ENCODE data around the gene MYH6.

The MYH6 gene

DNA sequence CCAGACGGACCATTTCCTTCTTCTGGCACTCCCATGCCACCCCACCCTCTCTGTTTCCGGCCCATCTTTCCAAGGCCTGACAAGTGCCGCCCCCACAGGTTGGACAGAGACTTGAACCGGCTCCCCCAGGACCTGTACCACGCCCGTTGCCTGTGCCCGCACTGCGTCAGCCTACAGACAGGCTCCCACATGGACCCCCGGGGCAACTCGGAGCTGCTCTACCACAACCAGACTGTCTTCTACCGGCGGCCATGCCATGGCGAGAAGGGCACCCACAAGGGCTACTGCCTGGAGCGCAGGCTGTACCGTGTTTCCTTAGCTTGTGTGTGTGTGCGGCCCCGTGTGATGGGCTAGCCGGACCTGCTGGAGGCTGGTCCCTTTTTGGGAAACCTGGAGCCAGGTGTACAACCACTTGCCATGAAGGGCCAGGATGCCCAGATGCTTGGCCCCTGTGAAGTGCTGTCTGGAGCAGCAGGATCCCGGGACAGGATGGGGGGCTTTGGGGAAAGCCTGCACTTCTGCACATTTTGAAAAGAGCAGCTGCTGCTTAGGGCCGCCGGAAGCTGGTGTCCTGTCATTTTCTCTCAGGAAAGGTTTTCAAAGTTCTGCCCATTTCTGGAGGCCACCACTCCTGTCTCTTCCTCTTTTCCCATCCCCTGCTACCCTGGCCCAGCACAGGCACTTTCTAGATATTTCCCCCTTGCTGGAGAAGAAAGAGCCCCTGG, 32.4 kb downstream of the MYH6 start:
- no peak for DNase-seq

DNA sequence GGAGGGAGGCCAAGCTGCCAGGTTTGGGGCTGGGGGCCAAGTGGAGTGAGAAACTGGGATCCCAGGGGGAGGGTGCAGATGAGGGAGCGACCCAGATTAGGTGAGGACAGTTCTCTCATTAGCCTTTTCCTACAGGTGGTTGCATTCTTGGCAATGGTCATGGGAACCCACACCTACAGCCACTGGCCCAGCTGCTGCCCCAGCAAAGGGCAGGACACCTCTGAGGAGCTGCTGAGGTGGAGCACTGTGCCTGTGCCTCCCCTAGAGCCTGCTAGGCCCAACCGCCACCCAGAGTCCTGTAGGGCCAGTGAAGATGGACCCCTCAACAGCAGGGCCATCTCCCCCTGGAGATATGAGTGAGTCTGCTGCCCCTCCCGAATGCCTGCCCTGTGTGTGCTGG, 35.0 kb downstream of the MYH6 start:
- no peak for DNase-seq

DNA sequence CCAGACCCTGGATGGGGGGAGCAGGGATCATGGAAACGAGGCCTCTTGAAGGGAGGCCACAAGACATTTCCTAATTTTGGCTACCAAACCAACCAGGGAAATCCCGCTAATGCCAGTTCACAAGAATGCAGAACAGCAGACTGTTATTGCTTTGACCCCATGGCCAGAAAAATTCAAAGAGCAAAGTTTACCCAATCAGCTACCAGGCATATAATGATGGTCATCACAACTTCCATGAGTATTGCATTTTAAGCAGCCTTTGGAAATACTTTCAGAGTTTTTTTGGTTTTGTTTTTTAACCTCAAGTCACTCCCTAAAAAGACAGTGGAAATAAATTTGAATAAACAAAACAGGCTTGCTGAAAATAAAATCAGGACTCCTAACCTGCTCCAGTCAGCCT, 35.6 kb downstream of the MYH6 start, which contains the start of gene IL25:
IL25 (plus strand) TSS at position 301 of the 400 bp plus-strand sequence.
- no peak for DNase-seq

DNA sequence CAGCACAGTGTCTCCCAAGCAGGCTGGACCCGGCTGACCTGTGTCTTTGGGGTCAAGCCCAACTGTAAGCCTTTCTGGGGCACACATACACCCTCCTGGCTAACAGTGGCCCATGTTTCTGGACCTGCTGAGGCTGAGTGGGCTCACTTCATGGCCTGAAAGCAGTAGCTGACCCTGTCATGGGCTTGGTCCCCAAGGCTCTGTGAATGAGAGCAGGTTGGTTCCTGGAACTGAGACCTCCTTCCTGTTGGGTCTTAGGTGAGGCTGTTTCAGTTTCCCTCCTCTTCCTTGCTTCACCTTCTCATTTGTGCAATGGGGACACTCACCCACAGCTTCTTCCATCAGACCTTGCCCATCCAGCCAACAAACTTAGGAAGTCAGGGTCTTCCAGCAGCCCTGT, 36.2 kb downstream of the MYH6 start:
- DNase-seq: no peak

DNA sequence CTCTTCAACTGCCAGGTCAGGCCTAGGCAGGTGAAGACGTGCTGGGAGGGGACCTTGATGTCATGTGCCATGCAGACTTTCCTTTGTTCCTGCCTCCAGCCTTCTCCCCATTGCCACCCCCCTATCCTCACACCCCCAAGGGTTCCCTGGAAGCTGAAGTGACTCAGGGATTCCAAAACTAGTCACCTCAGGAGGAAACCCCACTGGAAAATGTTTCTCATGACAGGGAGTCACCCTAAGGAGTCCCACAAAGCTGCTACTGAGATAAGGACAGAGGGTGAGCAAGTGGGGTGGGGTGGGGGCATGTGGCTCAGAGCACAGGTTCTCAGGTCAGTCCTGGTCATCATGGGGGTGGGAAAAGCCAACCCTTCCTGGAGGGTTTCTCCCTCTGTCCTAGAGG, 37.9 kb downstream of the MYH6 start:
- no peak for DNase-seq

DNA sequence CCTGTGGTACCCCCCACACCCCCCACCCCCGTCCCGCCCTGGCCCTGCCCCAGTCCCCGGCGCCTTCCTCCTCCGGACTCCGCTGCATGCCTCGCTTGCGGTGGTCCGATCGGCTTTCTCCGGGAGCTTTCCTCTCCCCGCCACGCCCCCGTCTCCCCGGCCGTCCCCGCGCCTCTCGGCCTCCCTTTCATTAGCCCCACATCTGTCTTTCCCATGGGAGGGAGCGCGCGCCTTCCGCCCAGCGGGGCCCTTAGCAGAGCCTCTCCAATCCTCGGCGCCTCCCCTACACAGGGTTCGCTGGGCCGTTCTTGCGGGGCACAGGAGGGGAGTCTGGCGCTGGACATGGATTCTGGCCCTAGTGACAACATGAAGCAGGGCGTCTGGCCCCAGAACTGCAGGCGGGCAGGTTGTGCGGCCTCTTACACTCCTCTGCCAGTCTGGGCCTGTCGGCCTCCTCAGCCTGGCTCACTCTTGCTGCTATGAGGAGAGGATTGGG, 41.6 kb downstream of the MYH6 start:
- DNase-seq: no peak

DNA sequence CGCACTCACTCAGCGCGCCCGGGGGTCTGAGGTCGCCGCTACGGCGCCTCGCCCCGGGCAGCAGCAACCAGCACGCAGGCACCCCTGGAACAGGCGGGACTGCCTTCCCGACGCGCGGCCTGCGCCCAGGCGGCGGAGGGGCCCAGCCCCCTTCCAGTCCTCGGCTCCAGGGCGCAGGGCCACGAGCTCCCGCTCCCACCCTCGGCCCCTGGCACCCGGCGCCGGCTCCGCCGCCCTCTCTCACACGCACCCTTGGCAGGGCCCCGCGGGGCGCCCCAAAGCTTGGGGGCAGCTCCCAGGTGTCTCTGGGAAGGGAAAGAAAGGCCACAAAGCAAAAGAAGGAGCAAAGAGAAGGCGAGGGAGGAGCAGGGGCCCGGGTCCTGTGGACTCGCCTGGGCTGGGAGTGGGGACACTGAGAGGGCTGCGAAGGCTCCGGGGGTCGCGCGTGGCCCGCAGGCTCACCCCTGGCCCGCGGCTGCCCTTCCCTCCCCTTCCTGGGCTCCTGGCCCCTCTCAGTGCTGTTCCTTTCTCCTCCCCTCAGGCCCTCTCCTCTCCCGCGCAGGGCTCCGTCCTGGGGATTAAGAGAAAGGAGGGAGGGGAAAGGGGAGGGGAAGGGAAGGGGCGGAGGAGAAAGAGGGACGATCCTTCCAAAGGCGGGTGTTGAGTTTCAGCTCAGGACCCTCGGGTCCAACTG, 42.2 kb downstream of the MYH6 start:
- no peak for DNase-seq

DNA sequence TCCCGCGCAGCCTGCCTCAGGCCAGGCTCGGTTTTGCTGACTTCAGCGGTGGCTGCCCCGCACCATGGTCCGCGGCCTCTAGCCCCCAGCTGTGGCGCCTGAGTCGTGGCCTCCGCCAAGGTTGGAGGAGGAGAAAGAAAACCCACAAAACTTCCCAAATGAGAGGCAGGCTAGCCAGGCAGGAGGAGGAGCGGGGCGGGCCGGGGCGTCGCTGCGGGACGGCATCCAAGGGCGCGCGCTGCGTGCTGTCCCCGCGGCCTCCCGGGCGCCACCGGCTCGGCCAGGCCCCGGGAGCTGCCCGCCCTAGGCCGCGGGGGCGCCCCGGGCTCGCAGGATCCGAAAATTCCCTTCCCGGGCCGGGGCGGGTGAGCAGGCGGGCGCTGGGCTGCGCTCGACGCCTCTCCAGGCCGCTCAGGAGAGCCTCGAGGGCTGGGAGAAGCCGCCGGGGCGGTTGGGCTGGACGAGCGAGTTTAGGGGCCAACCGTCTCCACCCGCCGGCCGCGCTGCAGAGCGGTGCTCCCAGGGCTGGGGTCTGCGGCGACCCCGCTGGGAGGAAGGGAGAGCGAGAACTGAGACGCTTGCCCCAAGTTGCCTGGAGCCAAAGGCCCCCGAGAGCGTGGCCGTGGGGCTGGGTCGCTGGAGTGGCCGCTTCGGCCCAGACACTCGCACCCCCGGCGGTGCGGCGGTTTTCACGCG, 42.9 kb downstream of the MYH6 start, which contains the start of gene EFS:
EFS (minus strand) TSS at position 137 of the 696 bp plus-strand sequence. CDS start 147 bp downstream, outside the sequence.
- DNase-seq: no peak

DNA sequence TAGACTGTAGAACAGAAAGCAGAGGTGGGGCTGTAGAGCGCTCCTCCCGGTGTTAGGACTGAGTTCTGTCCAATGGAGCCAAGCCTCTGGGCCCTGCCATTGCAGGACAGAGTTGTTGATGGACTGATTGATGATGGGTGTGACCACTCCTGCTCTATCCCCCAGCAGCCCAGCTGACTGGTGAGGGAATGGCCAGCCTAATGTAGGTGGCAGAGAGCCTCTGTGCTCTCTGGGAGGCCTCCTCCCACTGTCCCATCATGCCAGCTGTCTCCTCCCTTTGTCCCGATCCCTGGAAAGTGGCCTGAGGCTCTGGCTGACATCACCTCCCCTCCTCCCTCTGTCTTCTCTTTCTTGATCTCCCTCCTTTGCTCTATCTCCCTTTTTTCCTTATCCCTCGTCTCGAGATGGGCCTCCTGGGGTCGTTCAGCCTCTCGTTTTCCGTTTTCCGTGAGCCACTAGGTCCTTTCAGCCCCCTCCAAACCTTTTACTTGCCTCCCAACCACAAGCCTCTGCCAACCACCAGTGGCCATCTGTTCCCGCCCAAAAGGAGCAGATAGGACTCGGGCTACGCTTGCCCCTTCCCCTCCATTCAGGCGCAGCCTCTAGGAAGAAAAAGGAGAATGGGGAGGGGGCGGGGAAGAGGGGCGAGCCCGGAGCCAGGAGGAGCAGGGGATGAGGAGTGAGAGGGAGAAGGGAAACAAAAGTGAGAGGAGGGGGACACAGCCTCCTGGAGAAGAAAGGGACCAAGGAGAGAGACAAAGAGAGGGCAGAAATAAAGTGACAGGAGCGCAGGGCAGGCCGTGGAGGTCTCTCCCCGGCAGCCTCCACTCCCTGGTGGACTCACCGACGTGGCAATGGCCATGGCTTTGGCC, 43.7 kb downstream of the MYH6 start:
- no peak for DNase-seq

DNA sequence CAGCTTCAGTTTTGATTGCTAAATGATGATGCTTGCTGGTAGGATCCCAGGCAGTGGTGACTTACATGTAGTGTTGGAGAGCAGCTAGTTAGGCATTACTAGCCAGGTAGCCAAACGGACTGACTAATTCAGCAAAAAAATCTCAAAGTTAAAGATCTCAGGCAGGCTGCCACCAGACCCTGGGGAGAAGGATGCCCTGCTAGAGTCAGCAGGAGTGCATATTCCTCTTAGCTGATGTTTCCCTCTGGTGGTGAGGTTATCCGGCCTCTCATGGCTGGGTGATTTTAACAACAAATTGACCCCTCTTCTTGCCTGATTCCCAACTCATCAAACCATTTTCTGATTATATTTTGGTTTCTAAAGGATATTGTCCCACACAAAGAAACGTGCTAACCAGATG, 45.9 kb downstream of the MYH6 start:
- no peak for DNase-seq

DNA sequence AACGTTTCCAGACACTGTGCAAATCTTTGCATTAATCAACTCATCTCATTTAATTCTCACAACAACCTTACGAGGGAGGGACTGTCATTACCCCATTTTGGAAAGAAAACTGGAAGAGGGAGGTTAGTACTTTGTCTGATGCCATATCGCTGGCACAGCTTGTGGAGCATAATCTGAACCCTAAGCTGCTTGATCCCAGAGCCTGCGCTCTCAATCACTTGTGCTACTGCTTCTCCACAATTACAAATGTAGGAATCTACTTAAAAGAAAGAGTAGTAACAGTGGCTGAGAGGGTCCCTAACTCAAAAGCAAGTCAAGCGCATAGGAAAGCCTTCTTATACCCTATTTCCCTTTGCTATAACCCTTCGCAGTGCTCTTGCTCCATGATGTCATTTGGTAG, 46.3 kb downstream of the MYH6 start:
- DNase-seq: no peak

DNA sequence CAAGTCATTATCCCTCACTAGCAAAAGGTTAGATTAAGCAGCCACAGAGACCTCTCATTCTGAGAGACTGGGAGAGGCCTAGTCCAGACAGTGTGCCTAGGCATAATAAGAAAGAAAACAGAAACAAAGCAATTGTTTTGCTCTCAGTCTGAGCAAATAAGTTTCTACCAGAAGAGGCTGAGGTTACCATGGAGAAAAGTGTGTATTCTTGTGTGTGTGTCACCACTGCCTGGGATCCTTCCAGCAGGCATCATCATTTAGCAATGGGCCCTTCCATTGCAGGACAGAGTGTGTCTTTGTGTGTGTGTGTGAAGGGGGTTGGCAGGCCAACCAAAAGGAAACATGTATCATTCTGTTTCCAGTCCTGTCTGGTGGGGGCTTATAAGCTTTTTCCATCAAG, 46.8 kb downstream of the MYH6 start:
- no peak for DNase-seq

DNA sequence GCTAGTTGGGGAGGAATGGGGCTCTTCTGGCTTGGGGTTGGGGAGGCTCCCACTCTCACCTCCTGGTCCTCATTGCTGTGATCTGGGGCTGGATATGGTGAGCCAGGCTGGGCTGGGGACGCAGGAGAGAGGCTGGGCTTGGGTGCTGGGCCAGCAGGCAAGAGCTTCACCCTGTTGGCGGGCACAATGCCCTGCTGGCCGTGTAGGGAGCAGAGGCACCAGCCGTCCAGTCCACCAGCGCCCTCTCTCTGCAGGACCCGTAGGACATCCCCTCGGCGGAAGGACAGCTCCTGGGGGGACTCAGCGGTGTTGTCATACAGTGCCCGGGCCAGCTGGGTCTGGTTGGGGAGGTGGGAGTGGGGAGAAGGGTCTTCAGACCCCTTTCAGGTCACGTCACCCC, 47.6 kb downstream of the MYH6 start:
- no peak for DNase-seq

DNA sequence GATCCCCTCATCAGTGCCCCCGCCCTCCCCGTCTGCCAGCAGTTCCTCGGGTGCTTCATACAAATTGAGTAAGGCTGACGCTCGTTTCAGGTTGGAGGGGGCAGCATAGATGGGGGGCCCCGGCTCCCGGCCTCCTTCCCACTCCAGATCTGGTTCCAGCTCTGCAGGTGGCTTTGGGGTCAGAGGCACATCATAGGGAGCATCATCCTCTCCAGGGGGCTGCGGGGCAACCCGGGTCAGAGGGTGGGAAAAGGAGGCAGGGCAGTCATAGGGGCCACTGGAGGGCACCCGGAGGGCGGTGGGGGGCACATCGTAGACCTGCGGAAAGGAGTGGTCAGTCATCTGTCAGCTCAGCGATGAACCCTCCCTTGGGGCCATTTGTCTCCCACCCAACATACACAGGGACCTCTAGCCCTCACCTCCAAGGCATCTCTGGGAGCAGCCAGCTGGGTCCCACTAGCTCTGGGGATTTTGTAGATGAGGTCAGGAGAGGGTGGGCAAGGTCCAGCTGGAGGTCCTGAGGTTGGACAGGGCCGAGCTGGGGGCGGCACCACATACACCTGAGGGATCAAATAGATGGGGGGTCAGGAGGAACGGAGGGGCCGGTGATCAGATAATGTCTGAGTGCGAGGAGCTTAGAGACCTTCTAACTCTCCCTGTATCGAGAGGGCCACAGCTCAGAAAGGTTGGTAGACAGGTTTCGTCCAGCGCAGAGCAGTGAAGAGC, 48.2 kb downstream of the MYH6 start:
- DNase-seq: no peak

DNA sequence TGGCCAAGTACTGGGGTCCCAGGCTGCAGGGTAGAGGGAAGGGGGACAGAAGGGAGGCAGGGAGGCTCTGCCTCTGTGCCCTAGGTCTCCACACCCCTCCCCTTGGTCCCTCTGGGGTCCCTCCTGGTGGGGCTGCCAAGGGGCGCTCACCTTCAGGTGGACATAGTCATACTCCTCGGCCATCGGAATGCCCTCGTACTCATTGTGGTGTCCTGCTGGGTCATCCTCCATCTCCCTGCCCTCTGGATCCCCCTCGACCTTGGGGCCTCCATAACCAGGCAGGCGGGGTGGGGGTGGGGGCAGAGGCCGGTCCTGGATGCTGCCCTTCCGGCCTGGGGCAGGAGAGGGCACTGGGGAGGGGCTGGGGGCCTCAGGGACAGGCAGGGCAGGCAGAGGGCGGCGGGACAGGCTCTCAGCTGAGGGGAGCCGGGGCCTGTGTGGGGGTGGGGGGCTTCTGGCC, 48.9 kb downstream of the MYH6 start:
- no peak for DNase-seq

DNA sequence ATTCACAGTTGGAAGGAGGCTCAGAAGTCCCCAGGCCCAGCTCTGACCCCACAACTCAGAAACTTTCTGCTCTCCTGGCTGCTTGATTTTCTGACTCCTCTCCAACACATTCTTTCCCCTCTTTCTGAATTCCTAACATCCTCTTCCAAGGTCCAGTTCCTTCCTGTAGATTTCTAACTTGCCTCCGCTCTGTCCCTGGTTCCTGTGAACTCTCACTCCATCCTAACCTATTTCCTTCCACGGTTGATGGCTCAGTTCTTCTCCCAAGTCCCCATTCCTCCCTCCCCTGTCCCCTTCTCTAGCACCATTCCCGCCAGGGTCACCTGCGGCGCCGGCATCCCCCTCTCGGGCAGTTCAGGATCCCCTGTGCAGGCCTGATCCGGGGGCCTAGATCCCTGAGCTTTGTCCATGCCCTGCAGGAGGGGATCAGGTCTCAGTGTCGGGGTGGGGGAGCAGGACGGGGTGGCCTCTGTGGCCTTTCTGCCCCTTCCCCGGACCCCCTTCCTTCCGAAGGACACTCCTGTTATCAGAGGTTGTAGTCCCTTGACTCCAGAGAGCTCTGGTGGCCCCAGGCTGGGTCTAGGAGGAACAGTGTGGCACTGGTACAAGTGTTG, 49.4 kb downstream of the MYH6 start:
- no peak for DNase-seq

DNA sequence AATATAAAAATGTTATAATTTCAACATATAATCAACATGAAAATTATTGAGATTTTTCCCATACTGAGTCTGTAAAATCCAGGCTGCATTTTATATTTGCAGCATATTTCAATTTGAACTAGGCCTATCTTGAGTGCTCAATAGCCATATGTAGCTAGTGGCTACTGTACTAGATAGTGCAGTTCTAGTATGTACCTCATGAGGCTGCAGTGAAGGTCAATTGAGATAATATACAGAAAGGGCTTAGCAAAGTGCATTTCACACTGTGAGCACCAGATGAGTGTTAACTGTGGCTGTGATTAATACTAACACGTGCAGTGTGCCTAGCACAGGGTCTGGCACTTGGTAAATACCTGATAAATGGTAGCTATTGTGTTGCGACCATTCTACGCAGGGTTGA, 50.0 kb downstream of the MYH6 start:
- no peak for DNase-seq

DNA sequence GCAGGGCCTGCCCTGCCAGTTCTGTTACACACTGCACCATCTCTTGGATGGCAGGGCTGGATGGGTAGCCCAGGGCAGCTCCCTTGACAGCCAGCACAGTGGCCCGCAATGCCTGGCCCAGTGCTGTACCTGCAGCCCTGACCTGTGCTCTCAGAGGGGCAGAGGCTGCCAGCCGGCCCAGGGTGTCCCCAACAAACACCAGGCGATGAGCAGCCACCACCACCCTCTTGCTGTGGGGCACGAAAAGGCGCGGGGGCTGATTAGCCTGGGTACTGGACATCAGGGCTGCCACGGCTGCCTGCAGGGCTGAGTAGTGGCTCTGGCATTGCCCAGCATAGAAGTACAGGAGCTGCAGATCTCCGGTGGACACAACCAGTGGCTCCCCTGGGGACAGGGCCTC, 50.8 kb downstream of the MYH6 start:
- no peak for DNase-seq

DNA sequence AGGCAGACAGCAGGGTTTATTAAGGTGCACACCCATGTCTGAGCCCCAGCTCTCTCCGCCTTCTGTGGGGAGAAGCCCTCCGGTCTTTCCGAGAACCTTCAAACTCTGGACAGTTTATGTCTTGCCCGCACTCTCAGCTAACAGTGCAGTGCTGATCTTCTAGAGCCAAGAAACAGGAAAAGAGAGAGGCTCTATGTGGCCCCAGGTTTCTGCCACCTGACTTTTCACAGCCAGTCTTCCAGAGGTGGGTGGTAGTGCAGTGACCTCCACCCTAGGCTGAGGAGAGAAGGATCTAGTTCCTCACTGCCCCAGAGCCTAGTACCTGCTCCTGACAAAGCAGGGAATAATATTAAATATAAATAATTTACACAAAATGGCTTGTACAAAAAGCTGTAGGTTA, 51.4 kb downstream of the MYH6 start:
- no peak for DNase-seq

DNA sequence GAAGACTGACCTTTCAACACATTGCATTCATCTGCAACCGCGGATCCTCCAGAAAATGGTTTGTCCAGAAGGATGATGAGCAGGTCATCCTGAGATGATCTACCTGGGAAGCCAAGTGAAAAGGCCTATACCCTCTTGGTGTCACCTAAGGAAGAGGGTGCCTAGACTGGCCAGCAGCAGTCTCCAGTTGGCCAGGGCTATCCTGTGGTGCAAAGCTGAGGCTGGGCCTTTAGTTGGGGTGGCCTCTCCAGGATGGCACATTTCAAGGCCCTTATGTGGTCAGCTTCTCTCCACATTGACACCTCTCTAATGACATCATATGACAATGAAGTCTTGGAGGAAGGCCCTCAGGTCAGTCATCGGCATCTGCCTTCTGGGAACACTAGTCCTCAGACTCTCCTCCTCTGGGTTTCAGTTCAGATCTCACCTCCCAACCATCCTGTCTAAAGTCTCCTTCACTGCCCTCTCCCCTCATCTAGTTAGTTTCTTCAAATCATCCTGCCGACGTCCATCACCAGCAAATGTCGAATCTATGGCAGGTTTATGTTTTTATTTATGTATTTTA, 52.1 kb downstream of the MYH6 start:
- no peak for DNase-seq

DNA sequence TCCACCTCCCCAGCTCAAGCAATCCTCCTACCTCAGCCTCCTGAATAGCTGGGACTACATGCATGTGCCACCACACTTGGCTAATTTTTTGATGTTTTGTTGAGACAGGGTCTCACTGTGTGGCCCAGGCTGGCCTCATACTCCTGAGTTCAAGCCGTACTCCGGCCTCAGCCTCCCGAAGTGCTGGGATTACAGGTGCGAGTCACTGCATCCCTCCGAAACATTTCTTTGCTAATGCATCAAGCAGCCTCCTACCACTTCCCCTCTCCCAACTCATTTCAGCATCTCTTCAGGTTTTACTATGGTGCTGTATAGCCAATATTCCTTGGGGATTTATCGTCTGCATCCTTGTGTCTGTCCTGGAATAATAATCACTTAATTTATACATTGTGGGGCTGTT, 53.1 kb downstream of the MYH6 start:
- DNase-seq: no peak
